Measurements from ENCODE around the gene ITGB2.

Gene ITGB2

DNA sequence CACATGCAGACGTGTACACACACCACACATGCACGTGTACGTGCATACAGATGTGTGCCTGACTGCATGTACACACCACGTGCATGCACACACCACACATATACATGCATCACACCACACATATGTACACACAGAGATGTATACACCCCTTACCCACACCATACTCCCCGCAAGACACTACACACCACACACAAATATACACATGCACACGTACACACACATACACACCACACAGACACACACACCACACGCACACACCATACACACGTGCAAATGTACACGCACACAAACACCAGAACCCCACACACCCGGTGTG, 9.7 kb downstream of the ITGB2 start:
- no peak overlapping the region for H3K18ac ChIP-seq (ENCODE audit: low read length)
- no peak overlapping the region for H3K14ac ChIP-seq (ENCODE audit: low read length)
- no peak overlapping the region for H3K23ac ChIP-seq (ENCODE audit: low read length)
- H3K36me3 ChIP-seq (ENCODE audit: control insufficient read depth in 1 of 2, insufficient read depth in 2 of 2, low read length in 2 of 2): no peaks in the 10 kb centered on the region
- no peaks in the 10 kb centered on the region for H3K79me1 ChIP-seq (ENCODE audit: low read length)
- no peak overlapping the region for H2BK120ac ChIP-seq (ENCODE audit: insufficient read depth, low read length, poor library complexity)
- H3K4me2 ChIP-seq (ENCODE audit: low read length): no peak overlapping the region
- no peak overlapping the region for H2AFZ ChIP-seq (ENCODE audit: insufficient read depth, low read length, poor library complexity)
- H3K9me3 ChIP-seq (ENCODE audit: insufficient read depth, low read depth, low read length): no peaks in the 10 kb centered on the region
- no peaks in the 10 kb centered on the region for H3K79me2 ChIP-seq (ENCODE audit: control insufficient read depth, insufficient read depth, low read length, poor library complexity)
- H3K4me3 ChIP-seq (ENCODE audit: low read depth, low read length): peak overlapping the region; percentile 18
- H3K27ac ChIP-seq (ENCODE audit: low read depth, low read length): no peak overlapping the region
- no peak overlapping the region for H4K91ac ChIP-seq (ENCODE audit: low read depth, low read length)
- no peak overlapping the region for H4K12ac ChIP-seq (ENCODE audit: low read depth, low read length)
- DNase-seq: no peak
- no peaks in the 10 kb centered on the region for H3K4me1 ChIP-seq (ENCODE audit: control insufficient read depth in 1 of 2, insufficient read depth in 2 of 2, low read length in 2 of 2)
- no peaks in the 10 kb centered on the region for H3K27me3 ChIP-seq (ENCODE audit: insufficient read depth, low read length)
- no peak overlapping the region for H2BK12ac ChIP-seq (ENCODE audit: low read length)
- no peak overlapping the region for H2AK5ac ChIP-seq (ENCODE audit: low read length)
- no peak overlapping the region for H2BK5ac ChIP-seq (ENCODE audit: low read depth, low read length, poor library complexity)
- H3K9ac ChIP-seq (ENCODE audit: low read length): no peak overlapping the region
- WGBS (ENCODE audit: extremely low coverage, insufficient coverage, insufficient read length): no CpG with 5 or more reads among the region's 10 CpGs
- no peak overlapping the region for H3K4ac ChIP-seq (ENCODE audit: low read depth, low read length)
- H4K8ac ChIP-seq (ENCODE audit: low read depth, low read length): no peak overlapping the region

DNA sequence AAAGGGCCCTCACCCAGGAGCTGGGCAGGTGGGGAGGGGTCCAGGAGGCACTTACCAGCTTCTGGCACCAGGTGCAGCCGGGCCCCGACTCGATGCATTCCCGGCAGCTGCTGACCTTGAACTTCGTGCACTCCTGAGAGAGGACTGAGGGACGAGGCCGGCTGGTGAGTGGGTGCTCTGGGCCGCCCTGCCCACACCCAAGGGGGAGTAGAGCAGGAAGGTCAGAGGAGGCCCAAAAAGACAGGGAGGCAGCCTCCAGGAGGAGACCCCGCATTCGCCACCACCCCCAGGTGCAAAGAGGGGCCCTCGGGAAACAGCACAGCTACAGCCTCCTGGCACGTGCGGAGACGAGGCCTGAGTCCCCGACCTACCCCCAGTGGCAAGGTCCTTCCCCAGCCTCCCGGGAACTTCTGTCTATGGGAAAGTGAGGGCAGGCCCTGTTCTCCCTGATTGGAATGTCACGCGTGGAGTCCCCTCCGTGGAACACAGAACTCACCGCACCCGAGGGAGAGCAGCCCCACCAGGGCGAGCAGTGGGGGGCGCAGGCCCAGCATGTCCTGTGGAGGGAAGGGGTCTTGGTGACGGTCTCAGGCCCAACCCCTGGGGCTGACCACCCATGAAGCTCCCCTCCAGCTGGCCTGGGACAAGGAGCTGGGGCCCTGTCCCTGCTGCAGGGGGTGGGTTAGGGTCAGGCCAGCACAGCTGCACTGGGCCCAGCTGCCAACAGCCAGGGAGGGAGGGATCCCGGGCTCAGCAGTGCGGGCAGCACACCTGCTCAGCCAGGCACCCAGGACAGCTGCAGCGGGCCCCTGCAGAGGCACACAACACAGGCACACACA, 10.3 kb downstream of the ITGB2 start:
- H4K8ac ChIP-seq (ENCODE audit: low read depth, low read length): no peak overlapping the region
- no peak overlapping the region for H3K4ac ChIP-seq (ENCODE audit: low read depth, low read length)
- no peaks in the 10 kb centered on the region for H3K27me3 ChIP-seq (ENCODE audit: insufficient read depth, low read length)
- WGBS (ENCODE audit: extremely low coverage, insufficient coverage, insufficient read length): no CpG with 5 or more reads among the region's 27 CpGs
- H2BK120ac ChIP-seq (ENCODE audit: insufficient read depth, low read length, poor library complexity): no peak overlapping the region
- H3K79me2 ChIP-seq (ENCODE audit: control insufficient read depth, insufficient read depth, low read length, poor library complexity): no peaks in the 10 kb centered on the region
- H2AFZ ChIP-seq (ENCODE audit: insufficient read depth, low read length, poor library complexity): no peak overlapping the region
- no peak overlapping the region for H3K9ac ChIP-seq (ENCODE audit: low read length)
- no peak overlapping the region for H2BK12ac ChIP-seq (ENCODE audit: low read length)
- H3K36me3 ChIP-seq (ENCODE audit: control insufficient read depth in 1 of 2, insufficient read depth in 2 of 2, low read length in 2 of 2): no peaks in the 10 kb centered on the region
- H3K23ac ChIP-seq (ENCODE audit: low read length): no peak overlapping the region
- H4K91ac ChIP-seq (ENCODE audit: low read depth, low read length): no peak overlapping the region
- DNase-seq: no peak
- H4K12ac ChIP-seq (ENCODE audit: low read depth, low read length): no peak overlapping the region
- H3K4me3 ChIP-seq (ENCODE audit: low read depth, low read length): no peak overlapping the region
- H2AK5ac ChIP-seq (ENCODE audit: low read length): no peak overlapping the region
- no peaks in the 10 kb centered on the region for H3K9me3 ChIP-seq (ENCODE audit: insufficient read depth, low read depth, low read length)
- H3K14ac ChIP-seq (ENCODE audit: low read length): no peak overlapping the region
- H3K4me2 ChIP-seq (ENCODE audit: low read length): no peak overlapping the region
- no peak overlapping the region for H3K18ac ChIP-seq (ENCODE audit: low read length)
- H3K4me1 ChIP-seq (ENCODE audit: control insufficient read depth in 1 of 2, insufficient read depth in 2 of 2, low read length in 2 of 2): no peaks in the 10 kb centered on the region
- H2BK5ac ChIP-seq (ENCODE audit: low read depth, low read length, poor library complexity): no peak overlapping the region
- no peaks in the 10 kb centered on the region for H3K79me1 ChIP-seq (ENCODE audit: low read length)
- no peak overlapping the region for H3K27ac ChIP-seq (ENCODE audit: low read depth, low read length)

DNA sequence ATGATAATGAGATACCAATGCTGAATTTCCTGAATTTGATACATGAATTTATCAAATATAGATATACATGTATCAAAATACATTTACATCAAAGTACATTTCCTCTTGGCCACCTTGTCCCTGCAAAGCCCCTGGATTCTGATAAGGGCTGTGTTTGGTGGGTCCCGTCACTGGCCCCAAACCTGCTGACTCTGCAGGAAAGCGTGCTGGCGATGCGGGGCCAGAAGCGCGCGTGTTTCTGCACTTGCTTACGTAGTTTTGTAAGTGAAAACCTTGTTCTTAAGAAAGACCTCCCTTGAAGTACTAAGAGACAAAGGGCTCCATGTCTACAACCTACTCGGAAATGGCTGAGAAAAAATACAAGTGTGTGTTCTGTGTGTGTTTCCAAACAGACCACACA, 11.0 kb downstream of the ITGB2 start:
- H3K9ac ChIP-seq (ENCODE audit: low read length): no peak overlapping the region
- H2BK5ac ChIP-seq (ENCODE audit: low read depth, low read length, poor library complexity): no peak overlapping the region
- H2AK5ac ChIP-seq (ENCODE audit: low read length): no peak overlapping the region
- no peak overlapping the region for H3K4me2 ChIP-seq (ENCODE audit: low read length)
- H3K36me3 ChIP-seq (ENCODE audit: control insufficient read depth in 1 of 2, insufficient read depth in 2 of 2, low read length in 2 of 2): no peaks in the 10 kb centered on the region
- H3K27ac ChIP-seq (ENCODE audit: low read depth, low read length): no peak overlapping the region
- no peak for DNase-seq
- H3K14ac ChIP-seq (ENCODE audit: low read length): no peak overlapping the region
- no peak overlapping the region for H4K91ac ChIP-seq (ENCODE audit: low read depth, low read length)
- WGBS (ENCODE audit: extremely low coverage, insufficient coverage, insufficient read length): no CpG with 5 or more reads among the region's 9 CpGs
- no peak overlapping the region for H3K4me3 ChIP-seq (ENCODE audit: low read depth, low read length)
- no peaks in the 10 kb centered on the region for H3K9me3 ChIP-seq (ENCODE audit: insufficient read depth, low read depth, low read length)
- H2AFZ ChIP-seq (ENCODE audit: insufficient read depth, low read length, poor library complexity): no peak overlapping the region
- H2BK12ac ChIP-seq (ENCODE audit: low read length): no peak overlapping the region
- no peak overlapping the region for H3K18ac ChIP-seq (ENCODE audit: low read length)
- H3K23ac ChIP-seq (ENCODE audit: low read length): no peak overlapping the region
- no peaks in the 10 kb centered on the region for H3K27me3 ChIP-seq (ENCODE audit: insufficient read depth, low read length)
- no peak overlapping the region for H4K12ac ChIP-seq (ENCODE audit: low read depth, low read length)
- H2BK120ac ChIP-seq (ENCODE audit: insufficient read depth, low read length, poor library complexity): no peak overlapping the region
- H3K79me1 ChIP-seq (ENCODE audit: low read length): no peaks in the 10 kb centered on the region
- H3K79me2 ChIP-seq (ENCODE audit: control insufficient read depth, insufficient read depth, low read length, poor library complexity): no peaks in the 10 kb centered on the region
- no peaks in the 10 kb centered on the region for H3K4me1 ChIP-seq (ENCODE audit: control insufficient read depth in 1 of 2, insufficient read depth in 2 of 2, low read length in 2 of 2)
- no peak overlapping the region for H4K8ac ChIP-seq (ENCODE audit: low read depth, low read length)
- no peak overlapping the region for H3K4ac ChIP-seq (ENCODE audit: low read depth, low read length)

DNA sequence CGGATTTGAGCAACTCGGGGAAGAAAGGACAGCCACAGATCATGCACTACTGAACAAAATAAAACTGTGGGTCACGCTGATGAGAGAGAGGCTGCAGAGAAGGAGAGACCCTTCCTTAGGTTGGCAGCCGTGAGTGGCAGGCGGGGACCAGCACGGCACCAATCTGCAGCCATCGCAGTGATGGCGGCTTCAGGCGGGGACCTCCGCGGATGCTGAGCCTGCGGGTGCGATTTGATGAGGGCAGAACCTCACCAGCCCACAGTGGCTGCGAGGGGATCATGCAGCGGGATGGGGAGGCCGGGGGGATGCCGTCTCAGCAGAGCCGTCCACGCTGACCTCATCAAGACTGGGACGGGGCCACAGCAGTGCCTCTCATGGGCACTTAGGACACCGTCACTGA, 11.8 kb downstream of the ITGB2 start:
- no peak overlapping the region for H2BK120ac ChIP-seq (ENCODE audit: insufficient read depth, low read length, poor library complexity)

More for the DNA sequence above, 11.8 kb downstream of the ITGB2 start:
- Histone ChIP-seq H4K8ac (ENCODE audit: low read depth, low read length) (no peak overlapping the region), H3K79me1 (ENCODE audit: low read length) (no peaks in the 10 kb centered on the region), H3K14ac (ENCODE audit: low read length) (no peak overlapping the region), H3K18ac (ENCODE audit: low read length) (no peak overlapping the region), H2AK5ac (ENCODE audit: low read length) (no peak overlapping the region), H3K79me2 (ENCODE audit: control insufficient read depth, insufficient read depth, low read length, poor library complexity) (no peaks in the 10 kb centered on the region), H2BK12ac (ENCODE audit: low read length) (no peak overlapping the region), H3K27me3 (ENCODE audit: insufficient read depth, low read length) (no peaks in the 10 kb centered on the region), H2BK5ac (ENCODE audit: low read depth, low read length, poor library complexity) (no peak overlapping the region), H3K4ac (ENCODE audit: low read depth, low read length) (no peak overlapping the region), H3K36me3 (ENCODE audit: control insufficient read depth in 1 of 2, insufficient read depth in 2 of 2, low read length in 2 of 2) (no peaks in the 10 kb centered on the region), H3K23ac (ENCODE audit: low read length) (no peak overlapping the region), H3K9ac (ENCODE audit: low read length) (no peak overlapping the region), H4K12ac (ENCODE audit: low read depth, low read length) (no peak overlapping the region), H3K4me3 (ENCODE audit: low read depth, low read length) (no peak overlapping the region), H4K91ac (ENCODE audit: low read depth, low read length) (no peak overlapping the region), H3K9me3 (ENCODE audit: insufficient read depth, low read depth, low read length) (peaks cover 4% of the 10 kb centered on the region), H3K4me1 (ENCODE audit: control insufficient read depth in 1 of 2, insufficient read depth in 2 of 2, low read length in 2 of 2) (no peaks in the 10 kb centered on the region), H3K27ac (ENCODE audit: low read depth, low read length) (no peak overlapping the region), H3K4me2 (ENCODE audit: low read length) (no peak overlapping the region), H2AFZ (ENCODE audit: insufficient read depth, low read length, poor library complexity) (no peak overlapping the region)
- WGBS (ENCODE audit: extremely low coverage, insufficient coverage, insufficient read length): no CpG with 5 or more reads among the region's 21 CpGs
- DNase-seq: no peak
